Mesenteric fat pad (tissue), 1 donor: ENCODE measurements around the gene FRMD4A. TPM values are rescaled to one million over a fixed set of nuclear protein-coding genes. Genes with fewer than 3 reads are reported as not detected.

Experiments
- DNase-seq: peaks from one replicate; pipeline ENCODE4 v3.0.0-alpha.2; 2020; ENCODE audit warnings: low spot score
- total RNA-seq: library from RNA; stranded (reverse); fragmentation: NEBNext Ultra II Directional; extraction: Animal tissue kit (Norgen Biotek cat#: 25700); gene quantifications from one replicate; pipeline ENCODE4 v1.2.1, GENCODE V29; 2021
- donor health status: DM: yes; HTN: yes; CAD: no.

FRMD4A gene
- total RNA-seq, 1 donor from 2014 or later, result 188 TPM

DNA sequence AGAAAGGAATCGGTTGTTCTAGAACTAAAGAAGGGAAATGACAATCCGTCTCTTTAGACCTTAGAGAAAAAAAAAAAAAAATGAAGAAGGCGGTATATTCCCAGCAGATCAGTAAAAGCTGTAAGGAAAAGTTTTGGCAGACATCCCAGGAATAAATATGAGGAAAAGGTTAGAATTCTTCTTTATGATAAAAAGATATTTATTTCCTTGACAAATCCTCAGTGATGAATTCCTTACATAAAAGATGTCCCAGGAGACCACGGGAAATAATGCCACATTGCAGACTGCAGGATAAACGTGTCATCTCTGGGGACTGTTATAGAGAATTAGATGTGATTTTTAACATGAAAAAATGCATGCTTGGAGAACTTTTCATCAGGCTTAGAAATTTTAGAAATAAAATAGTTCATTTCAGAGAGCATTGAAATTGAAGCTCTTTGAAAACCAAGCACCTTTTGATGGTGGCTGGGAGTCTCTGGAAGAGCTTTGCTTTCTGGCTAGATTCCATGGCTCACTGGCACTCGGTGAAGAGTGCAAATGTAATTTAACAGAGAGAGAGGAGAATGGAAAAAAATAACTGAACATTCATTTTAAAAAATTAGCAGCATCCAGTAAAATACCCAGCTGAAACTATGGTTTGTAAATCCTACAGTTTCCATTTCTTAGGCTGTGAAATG, 645.8 kb downstream of the FRMD4A start:
- no peak for DNase-seq

DNA sequence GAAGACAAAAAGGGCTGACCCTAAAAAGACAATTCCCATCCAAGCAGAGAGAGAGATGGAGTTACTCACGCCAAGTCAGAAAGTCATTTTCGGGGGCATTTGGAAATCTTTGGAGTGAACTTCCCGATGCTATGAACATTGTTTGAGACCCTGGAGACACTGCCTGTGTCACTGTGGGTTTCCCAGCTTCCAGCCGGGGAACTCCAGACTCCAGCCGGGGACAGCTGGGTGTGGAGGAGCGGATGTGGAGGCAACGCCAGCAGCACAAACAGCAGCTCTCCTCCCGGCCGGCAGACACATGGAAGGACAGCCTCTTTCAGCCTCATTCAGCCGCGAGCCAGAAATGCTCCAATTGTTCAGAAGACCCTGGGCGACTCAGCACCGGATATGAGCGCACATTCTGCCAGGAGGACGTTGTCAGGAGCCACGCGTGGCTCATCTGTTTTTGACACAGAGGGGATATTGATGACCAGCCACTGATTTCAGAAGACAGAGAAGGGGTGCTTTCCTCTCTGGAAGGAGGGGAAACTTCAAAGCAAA, 646.4 kb downstream of the FRMD4A start:
- DNase-seq, result no peak

DNA sequence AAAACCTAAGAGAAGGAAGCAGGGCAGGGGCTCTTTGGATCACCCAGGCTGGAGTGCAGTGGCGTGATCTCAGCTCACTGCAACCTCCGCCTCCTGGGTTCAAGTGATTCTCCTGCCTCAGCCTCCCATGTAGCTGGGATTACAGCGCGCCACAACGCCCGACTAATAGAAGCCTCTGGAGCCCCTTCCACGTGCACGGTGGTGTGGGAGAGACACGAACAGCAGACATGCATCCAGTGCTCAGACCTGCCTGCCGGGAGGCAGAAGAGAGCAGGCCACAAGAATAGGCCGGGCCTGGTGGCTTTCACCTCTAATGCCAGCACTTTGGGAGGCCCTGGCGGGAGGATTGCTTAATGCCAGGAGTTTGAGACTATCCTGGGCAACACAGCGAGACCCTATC, 647.7 kb downstream of the FRMD4A start:
- no peak for DNase-seq

DNA sequence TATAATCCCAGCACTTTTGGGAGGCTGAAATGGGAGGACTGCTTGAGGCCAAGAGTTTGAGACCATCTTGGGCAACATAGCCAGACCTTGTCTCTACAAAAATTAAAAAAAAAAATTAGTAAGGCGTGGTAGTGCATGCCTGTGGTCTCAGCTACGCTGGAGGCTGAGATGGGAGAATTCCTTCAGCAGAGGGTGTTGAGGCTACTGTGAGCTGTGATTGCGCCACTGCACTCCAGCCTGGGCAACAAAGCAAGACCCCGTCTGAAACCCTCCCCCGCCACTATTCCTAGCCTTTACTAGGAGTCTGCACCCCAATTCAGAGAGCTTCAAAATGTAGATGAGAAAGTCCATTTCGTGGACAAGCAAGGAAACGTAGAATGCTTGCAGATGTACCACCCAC, 648.8 kb downstream of the FRMD4A start:
- no peak for DNase-seq

DNA sequence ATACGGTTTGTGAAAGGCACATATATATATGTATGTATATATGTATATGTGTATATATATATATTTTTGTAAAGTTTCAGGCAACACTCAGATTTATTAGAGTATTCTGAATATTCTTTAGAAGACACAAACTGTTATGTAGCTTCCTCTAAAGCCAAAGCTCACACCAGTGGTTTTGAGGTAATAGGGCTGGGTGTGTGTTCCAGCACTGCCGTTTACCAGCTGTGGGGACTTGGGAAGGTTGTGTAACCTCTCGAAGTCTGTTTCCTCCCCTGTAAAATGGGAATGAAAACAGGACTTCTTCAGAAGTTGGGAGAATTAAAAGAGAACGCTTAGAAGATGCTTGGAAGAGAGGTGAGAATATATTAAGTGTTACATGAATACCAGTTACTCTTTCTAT, 649.2 kb downstream of the FRMD4A start:
- DNase-seq, result no peak

DNA sequence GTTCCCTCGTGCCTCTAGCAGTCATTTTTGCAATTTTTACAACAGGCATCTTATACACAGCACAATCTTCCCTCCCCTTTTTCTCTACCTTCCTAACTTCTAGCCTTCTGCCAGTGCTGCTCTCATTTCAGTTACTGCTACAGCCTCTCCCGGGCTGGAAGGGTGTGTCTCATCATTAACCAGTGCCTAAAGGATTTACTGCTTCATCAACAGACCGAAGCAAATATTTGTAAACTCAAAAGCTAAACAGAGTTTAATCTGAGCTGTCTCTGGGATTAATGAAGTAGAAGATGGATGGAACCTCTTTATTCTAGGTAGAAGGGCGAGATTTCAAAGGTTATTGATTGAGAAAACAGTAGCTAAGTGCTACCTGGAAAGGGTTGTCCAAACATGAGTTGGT, 649.6 kb downstream of the FRMD4A start:
- DNase-seq, result no peak

DNA sequence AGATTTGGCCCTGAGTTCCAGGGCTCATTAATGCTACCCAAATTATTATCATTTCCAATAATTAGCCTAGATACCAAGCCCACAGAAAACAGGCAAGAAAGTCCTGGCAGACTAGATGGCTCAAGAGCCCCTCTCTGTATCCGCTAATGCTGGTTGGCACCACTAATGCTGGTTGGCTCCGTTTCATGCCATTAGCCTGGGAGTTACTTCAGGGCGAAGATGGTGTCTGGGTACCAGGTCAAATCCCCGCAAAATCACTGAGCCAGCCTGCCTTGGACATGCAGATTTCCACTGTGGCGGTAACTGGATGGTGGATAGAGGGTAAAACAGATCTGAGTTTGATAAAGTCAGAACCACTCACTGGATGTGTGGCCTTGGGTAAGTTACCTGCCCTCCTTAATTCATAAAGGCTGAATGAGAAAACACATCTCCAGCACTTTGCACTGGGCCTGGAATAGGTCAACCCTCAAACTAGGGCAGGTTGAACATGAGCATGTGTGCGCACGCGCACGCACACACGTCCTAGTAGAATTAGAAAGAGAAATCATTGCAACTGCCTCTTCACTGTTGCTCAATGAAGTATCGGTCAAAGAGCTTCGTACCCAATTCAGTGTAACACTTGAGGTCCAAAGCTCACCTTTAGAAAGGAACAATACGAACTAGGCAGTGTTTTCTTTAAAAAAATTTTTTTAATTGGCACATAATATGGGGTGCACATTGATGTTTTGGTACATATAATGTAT, 652.5 kb downstream of the FRMD4A start:
- no peak for DNase-seq

DNA sequence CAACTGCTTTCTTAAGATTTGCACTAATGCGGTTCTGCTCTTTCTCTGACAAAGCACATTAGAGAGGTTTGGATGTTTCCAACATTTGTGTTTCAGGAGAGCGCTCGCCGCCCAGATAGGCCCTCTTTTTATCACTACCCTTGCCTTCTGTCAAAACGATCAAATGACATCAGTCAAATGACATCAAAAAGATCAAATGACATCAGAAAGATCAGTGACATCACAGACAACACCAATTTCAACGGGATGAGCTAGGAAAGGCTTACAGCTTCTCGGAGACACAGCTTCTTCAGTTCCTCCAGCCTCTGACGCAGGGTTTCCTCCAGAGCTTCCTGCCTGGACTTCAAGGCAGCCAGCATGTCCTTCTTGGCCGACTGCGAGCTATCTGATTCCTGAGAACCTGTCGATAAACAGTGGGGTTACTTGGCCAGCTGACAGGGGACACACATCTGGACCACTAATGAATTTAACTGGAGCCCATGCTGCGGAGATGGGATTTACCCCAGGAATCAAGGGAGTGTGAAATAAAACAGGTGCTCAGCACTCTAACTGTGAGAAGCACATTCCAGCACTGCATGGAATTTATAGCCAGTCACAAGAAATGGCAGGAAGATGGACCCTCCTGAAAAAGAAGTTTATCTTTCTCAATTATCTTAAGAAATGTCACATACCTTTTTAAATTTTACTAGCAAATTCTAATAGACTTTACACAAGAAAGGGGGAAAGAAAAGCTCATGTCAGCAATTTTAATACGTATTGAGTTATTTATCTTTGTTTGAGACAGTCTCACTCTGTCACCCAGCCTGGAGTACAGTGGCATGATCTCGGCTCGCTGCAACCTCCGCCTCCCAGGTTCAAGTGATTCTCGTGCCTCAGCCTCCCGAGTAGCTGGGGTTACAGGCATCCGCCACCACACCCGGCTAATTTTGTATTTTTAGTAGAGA, 655.8 kb downstream of the FRMD4A start:
- no peak for DNase-seq

DNA sequence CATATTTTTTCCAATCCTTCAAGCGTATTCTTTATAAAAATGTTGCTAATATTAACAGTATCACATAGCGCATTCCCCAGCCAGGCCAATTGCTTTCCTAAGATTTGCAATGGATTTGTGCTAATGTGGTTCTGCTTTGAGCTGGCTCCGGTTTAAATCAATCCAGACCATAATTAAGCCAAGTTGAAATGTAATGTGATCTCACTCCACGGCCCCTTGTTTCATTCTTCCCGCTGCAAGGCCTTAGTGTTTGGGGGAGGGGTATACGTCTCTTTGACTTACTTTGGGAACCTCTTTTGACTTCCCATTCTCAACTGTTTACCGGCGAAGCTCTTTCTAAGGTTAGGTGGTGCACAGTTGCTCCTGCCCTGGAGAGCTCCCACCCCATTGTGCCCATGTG, 657.6 kb downstream of the FRMD4A start:
- DNase-seq, result no peak

DNA sequence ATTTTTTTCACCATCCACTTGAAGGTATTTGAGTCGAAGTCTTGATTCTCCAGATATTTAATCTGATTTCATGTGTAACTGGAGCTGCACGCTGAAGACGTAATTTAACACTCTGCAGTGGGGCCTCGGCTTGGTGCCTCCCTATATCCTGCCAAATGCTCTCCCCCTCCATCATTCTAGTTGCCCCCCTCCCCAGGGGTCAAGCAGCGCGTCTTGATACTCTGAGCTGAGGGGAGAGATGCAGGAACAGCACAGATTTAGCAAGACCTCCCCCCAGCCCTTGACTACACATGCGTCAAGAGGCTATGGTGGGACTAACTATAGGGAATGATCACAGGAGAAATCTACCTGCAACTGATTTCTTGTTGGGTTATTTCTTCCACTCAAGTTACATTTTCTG, 658.2 kb downstream of the FRMD4A start:
- no peak for DNase-seq

DNA sequence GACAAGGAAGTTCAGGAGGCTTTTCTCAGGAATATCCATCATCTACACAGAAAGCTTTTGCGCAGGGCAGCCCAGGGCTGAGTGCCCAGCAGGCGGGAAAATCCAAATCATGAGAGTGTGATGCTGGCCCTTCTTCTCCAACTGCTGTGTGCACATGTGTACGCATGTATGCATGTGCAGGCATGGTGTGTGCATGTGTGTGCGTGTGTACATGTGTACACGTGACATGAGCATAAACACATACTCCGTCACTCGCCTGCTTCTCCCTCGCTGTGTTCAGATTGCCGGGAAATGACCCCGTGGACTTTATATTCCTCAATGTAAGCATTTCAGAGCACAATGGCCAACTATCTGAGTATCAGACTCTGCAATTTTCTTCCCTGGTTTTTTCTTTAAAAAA, 658.8 kb downstream of the FRMD4A start:
- DNase-seq, result no peak

DNA sequence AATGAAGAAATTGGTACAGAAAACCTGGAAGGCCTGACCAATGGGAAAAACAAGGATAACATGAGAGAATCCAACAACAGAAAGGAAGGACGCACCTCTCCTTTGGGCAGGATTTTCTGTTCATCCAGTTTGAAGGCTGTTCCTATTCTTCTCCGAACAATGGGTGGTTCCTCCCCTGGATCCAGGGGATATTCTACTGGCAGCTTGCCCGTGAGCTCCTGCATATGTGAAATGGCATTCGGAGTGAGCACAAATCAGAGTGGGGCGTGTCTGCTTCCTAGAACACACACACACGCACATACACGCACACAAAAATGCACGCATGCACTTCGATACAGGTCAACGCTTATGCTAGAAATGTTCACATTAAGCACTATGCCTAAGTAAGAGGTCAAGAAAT, 660.4 kb downstream of the FRMD4A start:
- DNase-seq, result no peak

DNA sequence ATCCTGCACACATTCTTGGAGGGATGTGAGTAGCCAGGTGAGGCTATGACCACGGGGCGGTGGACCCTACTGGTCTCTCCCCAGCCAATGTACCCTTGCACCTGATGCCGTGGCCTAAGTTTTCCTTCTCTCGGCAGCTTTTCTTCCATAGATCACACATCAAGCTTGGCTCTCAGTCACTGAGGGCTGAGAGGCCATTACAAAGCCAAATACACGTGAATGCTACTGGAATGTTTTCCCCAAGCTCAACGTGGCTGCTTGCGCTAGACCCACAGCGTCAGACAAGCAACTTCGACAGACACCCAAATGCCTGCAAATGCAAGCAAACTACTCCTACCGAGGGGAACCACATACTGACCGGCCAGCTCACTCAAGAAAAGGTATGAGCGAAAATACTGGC, 660.8 kb downstream of the FRMD4A start:
- DNase-seq, result no peak

DNA sequence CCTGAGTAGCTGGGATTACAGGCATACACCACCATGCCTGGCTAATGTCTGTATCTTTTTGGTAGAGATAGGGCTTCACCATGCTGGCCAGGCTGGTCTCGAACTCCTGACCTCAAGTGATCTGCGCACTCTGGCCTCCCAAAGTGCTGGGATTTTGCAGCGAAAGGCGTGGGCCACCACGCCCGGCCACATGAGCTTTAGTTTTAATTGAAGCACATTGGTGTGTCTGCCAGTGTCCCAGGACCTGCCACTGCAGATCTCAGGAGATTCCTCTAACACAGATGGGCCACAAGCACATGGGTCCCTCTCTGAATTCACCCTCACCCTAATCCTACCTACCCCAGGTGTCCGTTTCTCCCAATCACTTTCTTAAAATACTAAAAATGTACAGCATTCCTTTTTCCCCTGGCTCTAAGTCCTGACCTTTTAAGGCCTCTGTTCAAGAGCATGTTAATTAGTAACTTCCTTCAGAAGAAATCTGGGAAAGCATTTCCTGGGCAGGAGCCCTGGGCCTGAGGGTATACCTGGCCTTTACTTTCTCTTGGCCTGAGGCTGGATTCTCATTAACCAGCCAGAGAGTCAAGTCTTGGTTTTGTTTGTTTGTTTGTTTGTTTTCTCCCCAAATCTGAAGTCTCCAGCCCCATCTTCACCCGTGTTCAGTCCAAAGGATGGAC, 661.4 kb downstream of the FRMD4A start:
- DNase-seq, result no peak

DNA sequence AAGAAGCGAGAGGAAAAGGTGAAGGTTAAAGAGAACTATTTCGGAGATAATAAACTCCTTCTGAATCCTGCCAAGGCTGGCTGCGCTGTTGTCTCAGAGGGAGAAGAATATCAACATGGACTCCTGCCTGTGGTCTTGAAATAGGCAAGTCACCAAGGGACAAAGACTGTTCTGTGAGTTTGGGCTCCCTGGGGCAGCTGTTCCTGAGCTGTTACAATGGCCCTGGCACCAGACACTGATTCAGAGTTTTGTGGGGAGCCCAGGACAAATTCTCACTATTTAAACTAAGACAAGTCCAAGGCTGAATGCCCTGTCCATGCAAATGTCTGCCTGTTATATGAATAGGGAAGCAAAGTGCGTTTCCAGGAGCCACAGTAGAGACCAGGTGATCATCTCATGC, 662.6 kb downstream of the FRMD4A start:
- no peak for DNase-seq

DNA sequence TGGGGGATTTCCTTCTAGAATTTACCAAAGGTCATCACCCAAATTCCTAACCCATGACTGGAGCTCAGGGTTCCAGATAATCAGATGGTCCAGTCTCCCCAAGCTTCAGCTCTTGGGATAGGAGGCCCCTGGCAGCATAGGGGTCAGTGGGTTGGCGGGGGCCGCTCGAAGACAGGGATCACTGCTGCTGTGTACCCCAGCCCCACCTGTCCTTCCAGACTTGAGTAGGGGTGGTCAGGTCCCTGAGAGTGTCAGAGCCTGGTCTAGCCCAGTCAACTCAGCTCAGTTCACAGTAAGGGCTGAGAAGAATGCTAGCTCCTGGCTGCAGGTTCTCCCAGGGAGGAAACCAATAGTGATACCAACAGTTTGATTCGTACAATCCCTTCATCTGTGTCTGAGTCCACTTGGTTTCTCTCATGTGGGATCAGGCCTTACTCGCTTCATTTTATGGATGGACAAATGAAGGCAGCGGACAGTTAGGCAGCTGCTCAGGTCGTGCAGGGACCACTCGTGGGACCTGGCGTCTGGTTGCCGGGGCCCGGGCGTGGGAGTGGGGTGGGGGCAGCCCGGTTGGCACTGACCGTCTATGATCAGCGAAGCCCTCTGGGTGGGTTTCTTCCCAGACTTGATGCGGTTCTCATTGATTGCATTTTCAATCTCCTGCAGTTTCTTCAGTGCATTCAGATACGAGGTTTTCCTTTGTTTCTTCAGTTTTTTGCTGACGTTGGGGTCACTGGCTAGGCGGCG, 665.0 kb downstream of the FRMD4A start:
- no peak for DNase-seq

DNA sequence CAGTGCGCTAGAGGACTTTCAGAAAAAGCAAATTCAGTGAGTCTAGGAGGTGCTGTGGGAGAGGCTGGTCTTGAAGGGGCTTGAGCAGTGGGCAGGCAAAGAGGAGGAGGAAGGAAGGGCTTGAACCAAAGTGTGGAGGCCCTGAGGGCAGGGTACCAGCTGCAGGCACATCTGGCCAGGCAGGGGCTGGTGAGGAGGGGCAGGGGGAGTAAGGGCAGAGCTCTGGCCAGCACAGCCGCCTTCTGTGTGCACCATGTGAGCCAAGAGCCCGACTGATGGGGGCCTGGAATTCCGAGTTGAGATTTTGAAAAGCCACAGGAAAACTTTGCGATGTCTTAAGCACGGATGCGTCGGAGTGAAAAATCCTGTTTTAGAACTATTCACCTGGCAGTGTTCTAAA, 669.5 kb downstream of the FRMD4A start:
- DNase-seq, result no peak

DNA sequence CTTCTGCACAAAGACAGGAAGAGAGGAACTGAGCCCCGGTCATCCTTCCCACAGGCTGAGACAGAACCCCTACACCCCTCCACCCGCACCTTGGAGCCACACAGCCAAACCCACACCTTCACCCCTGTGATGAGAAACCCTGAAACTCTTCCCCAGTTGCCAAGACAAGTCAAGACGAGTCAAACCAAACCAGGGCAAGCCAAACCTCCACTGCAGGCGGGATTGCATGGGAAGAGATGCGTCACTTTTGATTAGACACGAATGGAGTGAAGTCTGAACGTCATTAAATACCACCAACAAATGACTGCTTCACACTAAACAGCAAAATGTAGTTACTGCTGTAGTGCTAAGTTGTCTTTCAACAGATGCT, 670.2 kb downstream of the FRMD4A start:
- no peak for DNase-seq

DNA sequence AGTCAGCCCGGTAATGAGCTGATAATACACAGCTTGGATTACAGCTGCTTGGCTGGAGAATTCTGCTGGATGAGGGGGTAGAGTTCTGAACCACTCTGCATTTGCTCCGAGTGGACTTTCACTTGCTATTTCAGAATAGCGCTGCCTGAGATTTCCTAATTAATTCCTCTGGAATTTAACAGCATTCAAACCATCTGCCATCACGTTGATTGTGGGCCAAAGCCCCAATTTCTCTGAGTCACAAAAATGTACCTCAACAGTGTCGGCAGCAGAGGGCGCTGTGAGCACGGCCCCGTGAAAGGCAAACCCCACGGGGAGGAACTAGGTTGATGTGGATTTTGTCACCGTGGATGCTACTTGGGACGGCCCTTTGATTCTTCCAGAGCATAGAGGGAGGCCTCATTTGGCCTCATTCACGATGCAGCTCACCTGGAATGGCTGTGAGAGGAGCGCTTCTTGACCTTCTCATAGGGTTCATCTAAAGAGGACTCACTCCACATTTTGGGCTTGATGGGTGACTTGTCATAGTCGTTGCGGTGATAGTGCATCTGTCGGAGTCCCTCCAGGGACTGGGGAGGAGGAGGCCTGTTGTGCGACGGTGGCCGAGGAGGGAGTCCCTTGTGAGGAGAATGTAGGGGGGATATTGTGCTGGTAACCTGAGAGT, 670.7 kb downstream of the FRMD4A start:
- DNase-seq, result no peak
